Activated CD4-positive, CD25-positive, alpha-beta regulatory T cell treated with anti-CD3 and anti-CD28 coated beads, Interleukin-2, amount 50 U/mL, for 72 hours (primary cell): ENCODE measurements around the gene RNF215.
A peak's percentile ranks its signal among the peaks of the same experiment; 100 is the strongest.
"Not testable (repeated sequence)": the region's sequence is repeated elsewhere in the genome, so short reads cannot be mapped to it uniquely, and the experiment has no call there.

Experiments used
- DNase-seq: peaks from one replicate; pipeline ENCODE4 v3.0.0; 2021

RNF215 gene

GRCh38 chr22:30357236-30357570 is 30.0 kb downstream of the RNF215 start:
- no peak for DNase-seq

DNA sequence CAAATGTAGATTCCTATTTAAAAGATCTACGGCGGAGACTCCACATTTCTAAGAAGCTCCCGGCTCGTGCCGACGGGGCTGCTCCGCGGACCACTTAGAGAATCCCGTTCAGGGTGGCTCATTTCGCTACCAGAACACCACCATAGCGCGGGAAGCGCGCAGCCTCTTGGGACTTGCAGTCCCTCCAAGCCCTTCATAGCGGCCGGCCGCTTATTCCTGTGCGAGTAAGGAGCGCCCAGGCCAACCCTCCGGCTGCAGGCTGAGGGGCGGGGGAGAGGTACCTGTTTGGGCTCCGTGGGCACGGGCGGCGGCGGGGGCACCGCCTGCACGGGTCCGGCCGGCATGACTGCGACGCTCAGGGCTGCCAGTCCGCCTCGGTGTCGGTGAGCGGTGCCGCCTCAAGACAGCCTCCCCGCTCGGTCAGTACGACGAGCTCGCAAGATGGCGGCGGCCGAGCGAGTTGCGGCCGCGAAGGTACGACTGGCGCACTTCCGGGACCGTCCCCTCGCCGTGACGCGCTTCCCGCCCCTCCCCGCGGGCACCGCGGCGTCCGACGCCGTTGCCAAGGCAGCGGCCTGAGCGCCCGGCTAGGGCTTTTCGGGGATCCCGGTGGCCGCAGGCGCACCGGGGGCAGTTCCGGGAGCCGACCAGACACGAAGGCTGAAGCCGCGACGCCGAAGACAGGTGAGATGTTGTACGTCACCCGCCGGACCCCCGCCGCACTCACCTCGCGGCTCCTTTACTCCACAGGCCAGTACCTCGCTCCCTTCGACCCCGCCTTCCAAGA is 30.6 kb downstream of the RNF215 start, which contains the start of the genes CCDC157 and SF3A1:
Gene CCDC157 (plus strand): TSS at position 559 of the 787 bp plus-strand sequence. CDS start 8,994 bp downstream, outside the sequence.
Gene SF3A1 (minus strand): TSS at position 446 of the 787 bp plus-strand sequence. CDS start 102 bp downstream, at position 344.
- peak; percentile 89 for DNase-seq

DNA sequence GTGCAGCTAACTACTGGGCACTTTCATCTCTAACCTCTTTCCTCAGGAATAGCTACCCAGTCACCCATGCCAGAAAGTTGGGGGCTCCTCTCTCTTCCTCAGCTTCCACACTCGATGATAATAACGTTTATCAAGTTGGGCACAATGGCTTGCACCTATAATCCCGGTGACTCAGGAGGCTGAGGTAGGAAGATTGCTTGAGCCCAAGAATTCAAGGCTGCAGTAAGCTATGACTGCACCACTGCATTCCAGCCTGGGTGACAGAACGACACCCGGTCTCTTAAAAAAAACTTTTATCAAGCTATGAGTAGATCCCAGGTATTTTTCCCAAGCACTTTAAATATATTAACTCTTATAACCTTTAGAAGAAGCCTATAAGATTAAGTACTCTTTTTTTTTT is 32.6 kb downstream of the RNF215 start:
- no peak for DNase-seq

DNA sequence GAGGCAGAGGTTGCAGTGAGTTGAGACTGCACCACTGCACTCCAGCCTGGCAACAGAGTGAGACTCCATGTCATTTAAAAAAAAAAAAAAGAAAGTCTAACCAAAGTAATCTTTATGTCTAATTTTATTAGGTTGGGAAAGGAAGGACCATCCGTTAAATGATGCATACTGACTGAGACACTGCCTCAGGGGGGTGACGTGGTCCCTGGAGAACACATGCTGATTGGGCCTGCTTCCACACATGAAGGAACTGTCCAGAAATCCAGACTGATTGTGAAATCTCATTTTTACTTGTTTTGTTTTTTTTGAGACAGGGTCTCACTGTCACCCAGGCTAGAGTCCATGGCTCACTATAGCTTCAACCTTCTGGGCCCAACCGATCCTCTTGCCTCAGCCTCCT is 36.0 kb downstream of the RNF215 start:
- no peak for DNase-seq

DNA sequence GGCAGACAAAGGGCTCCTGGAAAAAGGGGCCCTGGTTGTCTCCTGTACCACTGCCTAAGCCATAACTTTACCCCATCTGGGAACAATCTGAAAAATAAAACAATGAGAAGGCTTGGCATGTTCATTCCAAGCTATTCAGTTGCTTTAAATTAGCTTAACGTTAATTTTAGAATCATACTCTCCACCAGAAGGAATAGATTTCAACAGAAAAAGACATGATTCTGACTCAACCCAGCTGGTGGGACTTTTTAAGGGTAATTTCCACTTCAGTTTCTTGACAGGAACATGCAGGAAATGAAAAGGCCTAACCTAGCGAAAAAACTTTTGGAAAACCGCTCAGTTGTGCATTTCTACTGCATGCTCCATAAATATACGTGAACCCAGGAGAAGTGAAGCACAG is 38.4 kb downstream of the RNF215 start:
- no peak for DNase-seq

DNA sequence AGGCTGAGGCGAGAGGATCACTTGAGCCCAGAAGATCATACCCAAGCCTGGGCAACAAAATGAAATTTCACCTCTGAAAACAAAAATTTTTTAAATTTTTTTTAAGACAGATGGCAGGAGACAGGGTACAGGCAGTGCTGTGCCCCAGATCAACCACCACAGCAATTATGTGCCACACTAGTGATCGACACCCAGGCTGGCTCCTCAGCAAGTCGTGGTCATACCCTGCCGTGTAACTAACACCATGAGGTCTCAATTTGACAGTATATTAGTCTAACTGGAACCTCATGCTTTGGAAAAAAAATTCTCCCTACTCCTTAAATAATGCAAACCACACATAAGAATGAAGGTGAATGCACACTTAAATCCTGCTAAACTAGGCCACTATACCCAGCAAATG is 38.8 kb downstream of the RNF215 start:
- DNase-seq, result no peak

DNA sequence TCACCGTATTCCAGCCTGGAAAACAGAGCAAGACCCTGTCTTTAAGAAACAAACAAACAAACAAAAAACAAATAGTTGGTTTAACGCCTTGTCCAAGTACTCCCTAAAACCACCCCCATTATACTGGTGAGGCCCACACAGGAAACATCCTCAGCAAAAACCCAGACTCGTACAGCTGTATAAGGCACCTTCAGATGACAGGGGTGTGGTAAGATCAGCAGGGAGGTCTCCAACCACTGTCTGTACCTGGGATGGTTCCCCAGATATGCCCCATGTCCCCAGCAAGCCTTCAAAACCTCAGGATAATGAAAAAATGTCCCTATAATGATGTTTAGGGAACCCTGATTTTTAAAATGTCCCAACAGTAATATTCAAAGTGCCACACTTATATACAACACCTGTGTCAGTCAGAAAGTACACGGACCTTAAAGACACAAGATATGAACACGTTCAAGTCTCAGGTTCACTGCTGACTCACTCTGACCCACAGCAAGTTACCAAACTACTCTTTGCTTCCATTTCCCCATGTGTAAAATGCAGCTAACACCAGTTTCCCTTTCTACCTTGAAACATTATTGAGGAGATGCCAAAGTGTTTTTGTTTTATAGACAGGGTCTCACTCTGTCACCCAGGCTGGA is 39.8 kb downstream of the RNF215 start:
- no peak for DNase-seq

DNA sequence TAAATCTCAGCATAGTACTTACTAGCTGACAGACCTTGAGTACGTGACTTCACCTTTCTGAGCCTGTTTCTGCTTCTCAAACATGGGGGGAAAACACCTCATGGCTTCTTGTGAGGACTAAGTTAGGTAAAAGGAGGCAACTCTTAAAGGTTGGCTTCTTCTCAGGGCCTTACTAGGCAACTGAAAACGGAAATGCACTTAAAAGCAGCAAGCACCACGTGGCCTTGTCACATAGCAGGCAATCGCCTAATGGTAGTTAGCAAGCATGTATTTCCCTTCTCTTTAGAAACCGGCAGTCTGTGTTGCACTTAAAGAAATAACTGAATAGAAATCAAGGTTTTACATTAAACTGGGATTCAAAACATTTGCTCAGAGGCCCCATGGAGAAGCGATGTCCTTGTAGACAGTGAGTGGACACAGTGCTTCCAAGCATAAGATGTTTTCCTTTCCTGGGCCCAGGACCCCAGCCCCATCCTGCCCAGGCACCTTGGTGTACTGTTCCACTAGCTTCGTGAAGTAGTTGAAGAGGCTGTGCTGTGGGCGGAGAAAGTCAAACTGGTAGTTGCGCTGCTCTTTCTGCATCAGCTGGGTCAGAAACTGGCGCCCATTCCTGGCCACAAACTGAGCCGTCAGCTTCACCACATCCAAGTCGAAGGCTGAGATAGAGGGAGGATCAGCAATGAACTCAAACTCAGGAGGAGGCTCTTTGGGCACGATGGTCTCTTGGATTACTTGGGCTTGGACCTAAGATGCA is 42.6 kb downstream of the RNF215 start:
- DNase-seq, result no peak

DNA sequence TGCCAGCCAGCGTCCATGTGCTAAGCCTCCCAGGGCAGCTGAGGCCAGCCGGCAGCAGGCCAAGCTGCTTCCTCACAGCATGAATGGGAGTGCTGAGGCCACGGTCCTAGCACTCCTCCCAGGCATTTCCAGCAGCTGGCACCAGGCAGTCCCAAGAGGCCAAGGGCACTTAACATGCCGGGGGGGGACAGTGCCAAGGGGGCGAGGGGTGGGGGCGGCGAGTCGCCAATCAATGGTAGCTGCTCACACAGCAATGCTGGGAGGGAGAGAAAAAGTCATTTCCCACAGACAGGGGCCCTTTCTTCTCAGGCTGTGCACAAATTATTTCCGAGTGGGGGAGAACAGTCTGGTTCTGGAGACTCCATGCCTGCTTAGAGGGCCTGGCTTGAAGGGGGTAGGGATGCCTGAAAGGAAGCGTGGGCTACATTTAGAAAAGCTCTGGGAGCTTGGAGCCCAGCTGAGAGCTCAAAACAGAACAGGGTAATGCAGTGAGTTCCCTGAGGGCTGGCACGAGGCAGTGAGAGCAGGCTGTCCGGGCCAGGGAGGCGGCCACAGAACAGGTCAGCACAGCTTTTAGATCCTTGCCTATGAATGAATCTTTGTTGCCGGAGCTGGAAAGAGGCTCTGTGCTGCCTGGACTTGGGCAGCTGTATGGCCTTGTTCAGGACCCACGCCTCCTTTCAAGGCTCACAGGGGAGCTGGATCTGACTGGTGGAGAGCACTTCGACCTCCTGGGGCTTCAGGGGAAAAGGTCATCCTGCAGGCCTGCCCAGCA is 46.1 kb downstream of the RNF215 start:
- DNase-seq, result no peak

GRCh38 chr22:30338802-30339201 is 48.4 kb downstream of the RNF215 start:
- no peak for DNase-seq

- not testable (repeated sequence) for DNase-seq
Observed at GRCh38 chr22:30338341-30338740, 48.9 kb downstream of the RNF215 start.

DNA sequence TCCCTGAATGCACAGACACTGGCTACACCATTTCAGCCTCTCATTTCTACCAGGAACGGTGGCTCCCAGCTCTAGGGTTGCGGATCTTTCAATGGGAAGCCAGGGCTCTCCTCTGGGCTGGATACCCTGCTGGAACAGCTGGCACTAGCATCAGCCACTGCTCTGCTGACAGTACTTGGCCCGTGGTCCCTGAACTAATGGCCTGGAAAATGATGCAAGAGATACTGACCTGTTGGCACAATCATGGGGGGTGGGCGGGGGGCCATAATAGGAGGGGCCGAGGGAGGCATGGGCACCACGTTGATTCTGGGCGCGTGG is 49.8 kb downstream of the RNF215 start:
- no peak for DNase-seq

DNA sequence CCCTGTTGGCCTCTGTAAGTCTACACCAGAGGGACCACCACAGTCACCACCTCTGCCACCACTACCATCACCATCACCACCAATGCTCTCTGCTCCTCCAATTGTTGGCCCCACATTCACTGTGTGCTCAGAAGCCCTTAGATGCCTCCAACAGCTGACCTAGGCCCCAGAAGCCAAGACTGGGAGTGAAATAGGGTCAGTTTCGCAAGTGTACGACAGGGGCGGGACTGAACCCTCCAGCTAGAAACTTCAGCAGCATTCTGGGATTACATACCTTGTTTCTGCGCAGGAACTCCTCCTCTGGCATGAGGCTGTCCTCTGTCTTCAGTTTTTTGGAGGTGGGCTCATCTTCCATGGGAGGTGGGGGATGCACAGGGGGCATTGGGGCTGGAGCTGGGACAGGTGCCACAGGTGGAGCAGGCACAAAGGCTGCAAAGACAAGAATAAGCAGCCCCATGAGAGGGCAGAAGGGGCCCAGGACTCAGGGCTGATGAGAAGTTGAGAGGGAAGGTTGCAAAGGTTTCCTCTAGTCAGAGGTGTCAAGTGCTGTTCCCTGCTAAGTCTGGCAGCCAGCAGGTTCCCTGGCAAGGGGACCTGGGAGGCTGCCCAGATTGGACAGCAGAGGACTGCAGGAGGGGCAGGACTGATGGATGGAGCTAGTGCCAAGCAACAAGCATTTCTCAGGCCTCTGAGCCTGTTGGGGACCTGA is 50.3 kb downstream of the RNF215 start:
- no peak for DNase-seq

DNA sequence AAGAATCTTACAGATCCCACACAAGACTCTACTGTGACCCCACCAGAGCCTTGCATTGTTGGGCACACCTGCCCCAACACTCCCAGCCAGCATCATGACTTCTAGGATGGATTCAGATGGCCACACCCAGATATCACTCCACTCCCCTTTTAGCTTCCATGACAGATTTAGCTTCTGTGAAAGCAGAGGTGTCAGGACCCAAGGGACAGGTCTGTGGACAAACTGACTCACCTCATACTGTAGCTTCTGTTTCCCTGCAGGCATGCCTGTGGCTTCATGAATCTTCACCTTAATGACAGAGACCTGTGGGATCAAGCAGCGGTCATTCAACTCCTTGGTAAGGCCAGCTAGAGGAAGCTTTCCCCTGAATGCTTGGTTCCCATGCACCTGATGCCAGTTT is 52.0 kb downstream of the RNF215 start:
- DNase-seq, result no peak

- no peak for DNase-seq
Observed at GRCh38 chr22:30334646-30335045, 52.6 kb downstream of the RNF215 start.

GRCh38 chr22:30333707-30334087 is 53.5 kb downstream of the RNF215 start:
- no peak for DNase-seq

GRCh38 chr22:30332994-30333706 is 54.1 kb downstream of the RNF215 start:
- DNase-seq, result no peak

GRCh38 chr22:30332551-30332950 is 54.7 kb downstream of the RNF215 start:
- DNase-seq, result no peak
